Measurements from ENCODE around the gene FYN.

DNA sequence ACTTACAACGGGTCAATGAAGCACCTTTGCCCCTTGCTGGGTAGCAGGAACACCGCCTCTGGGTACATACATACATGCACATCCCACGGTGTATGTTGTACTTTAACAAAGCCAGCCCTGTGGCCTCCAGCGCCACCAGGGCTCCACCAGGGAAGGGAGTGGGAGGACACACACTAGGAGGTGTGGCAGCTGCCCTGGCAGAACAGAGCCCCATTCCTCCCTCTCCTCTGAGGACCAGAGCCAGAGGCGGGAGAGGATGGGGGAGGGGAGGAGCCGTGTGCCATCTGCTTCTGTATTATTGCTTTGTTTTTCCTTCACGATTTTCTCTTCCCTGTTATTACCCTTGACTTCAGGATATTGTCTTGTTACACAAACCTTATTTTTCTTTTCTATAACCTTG is 161.8 kb downstream of the FYN start:
- TF ChIP-seq POLR2AphosphoS5 (IDR thresholded peaks at IDR 0.05; ENCODE audit: low read depth, low read length) (no peak), SPI1 (IDR thresholded peaks at IDR 0.05; ENCODE audit: low read depth, low read length) (no peak), POLR2A (IDR thresholded peaks at IDR 0.05; ENCODE audit: low read depth, low read length) (no peak), TAF1 (IDR thresholded peaks at IDR 0.05; ENCODE audit: low read depth, low read length) (no peak), POU2F2 (IDR thresholded peaks at IDR 0.05; ENCODE audit: low read depth, low read length) (no peak)

Measured in GM12891 (cell line).